ENCODE results near the gene FAM216B. TPM values are rescaled to one million over a fixed set of nuclear protein-coding genes. Genes with fewer than 3 reads are reported as not detected.

The FAM216B gene
- total RNA-seq (not detected in 2 replicates), polyA plus RNA-seq (not detected in 2 replicates)

DNA sequence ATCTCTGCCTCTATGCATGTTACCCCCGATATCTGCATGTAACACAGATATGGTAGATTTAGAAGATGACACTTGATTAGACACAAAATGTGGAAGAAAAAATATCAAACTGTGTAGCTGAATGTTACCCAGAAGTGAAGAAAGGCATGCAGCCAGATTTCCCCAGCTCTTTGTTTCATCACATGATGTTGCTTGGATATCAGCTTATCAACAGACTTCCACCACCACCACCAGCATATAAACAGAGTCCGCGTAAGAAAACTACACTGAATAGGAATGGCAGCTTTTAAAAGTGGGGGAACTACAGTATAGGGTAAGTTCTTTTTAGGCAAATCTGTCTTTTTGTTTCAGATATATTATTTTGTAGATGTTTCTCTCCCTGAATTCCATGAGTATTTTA, at the start of gene FAM216B:
TSS of gene FAM216B (plus strand) at position 233 of the 400 bp plus-strand sequence. CDS start 2,484 bp downstream, outside the sequence.
- H3K27ac ChIP-seq: no peak within 1 kb of the TSS
- H3K4me3 ChIP-seq: no peak within 1 kb of the TSS
- TF ChIP-seq, protein P1, sequence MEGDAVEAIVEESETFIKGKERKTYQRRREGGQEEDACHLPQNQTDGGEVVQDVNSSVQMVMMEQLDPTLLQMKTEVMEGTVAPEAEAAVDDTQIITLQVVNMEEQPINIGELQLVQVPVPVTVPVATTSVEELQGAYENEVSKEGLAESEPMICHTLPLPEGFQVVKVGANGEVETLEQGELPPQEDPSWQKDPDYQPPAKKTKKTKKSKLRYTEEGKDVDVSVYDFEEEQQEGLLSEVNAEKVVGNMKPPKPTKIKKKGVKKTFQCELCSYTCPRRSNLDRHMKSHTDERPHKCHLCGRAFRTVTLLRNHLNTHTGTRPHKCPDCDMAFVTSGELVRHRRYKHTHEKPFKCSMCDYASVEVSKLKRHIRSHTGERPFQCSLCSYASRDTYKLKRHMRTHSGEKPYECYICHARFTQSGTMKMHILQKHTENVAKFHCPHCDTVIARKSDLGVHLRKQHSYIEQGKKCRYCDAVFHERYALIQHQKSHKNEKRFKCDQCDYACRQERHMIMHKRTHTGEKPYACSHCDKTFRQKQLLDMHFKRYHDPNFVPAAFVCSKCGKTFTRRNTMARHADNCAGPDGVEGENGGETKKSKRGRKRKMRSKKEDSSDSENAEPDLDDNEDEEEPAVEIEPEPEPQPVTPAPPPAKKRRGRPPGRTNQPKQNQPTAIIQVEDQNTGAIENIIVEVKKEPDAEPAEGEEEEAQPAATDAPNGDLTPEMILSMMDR (IDR thresholded peaks at IDR 0.05; ENCODE audit: low read depth, low read length): no peak
- H3K36me3 ChIP-seq: no peaks in the 10 kb centered on the region
- no peaks in the 10 kb centered on the region for H3K9me3 ChIP-seq (ENCODE audit: low read depth)
- no peaks in the 10 kb centered on the region for H3K4me1 ChIP-seq (ENCODE audit: low read depth)
- no peaks in the 10 kb centered on the region for H3K27me3 ChIP-seq
- peak in 1 of 2 donors; percentile 61 for DNase-seq (ENCODE audit: low read depth in 1 of 2, low spot score in 1 of 2)

DNA sequence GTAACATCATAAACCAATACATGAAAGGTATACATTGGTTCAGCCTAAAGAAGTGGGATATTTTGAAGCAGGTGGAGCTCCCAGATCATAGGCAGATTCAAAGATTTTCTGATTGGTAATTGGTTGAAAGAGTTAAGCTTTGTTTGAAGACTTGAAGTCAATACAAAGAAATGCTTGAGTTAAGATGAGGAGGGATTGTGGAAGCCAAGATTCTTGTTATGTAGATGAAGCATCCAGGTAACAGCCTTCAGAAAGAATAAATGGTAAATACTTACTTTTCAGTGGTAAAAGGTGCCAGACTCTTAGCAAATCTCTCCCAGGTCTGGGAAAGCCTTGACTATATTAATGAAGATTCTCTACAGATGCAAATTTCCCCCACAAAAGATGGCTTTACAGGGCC, 49.3 kb upstream of the FAM216B start:
- TF ChIP-seq, protein P1 (IDR thresholded peaks at IDR 0.05; ENCODE audit: low read depth, low read length): no peak
- Histone ChIP-seq H3K36me3 (no peaks in the 10 kb centered on the region), H3K27ac (no peak overlapping the region), H3K9me3 (ENCODE audit: low read depth) (no peaks in the 10 kb centered on the region), H3K4me1 (ENCODE audit: low read depth) (no peaks in the 10 kb centered on the region), H3K27me3 (no peaks in the 10 kb centered on the region), H3K4me3 (no peak overlapping the region)
- no peak for DNase-seq (ENCODE audit: low read depth in 1 of 2, low spot score in 1 of 2)

DNA sequence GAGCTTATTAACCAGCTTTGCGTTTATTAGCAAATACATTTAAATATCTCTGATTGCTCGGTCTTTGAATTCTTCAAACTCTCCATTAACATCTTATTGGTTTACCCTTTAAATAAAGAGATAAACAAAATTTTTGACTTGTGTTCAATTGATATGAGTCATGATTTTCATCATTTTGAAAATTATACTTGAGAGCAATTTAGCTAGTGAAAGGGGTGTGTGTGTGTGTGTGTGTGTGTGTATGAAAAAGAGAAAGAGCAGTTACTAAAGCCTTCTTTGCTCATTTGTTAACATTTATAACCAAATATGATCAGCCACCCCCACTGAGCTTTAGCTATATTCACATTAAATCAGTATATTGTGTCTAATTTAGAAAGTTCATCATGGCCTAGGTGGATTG, 48.3 kb upstream of the FAM216B start:
- no peaks in the 10 kb centered on the region for H3K36me3 ChIP-seq
- H3K4me1 ChIP-seq (ENCODE audit: low read depth): no peaks in the 10 kb centered on the region
- TF ChIP-seq, protein P1 (IDR thresholded peaks at IDR 0.05; ENCODE audit: low read depth, low read length): no peak
- DNase-seq (ENCODE audit: low read depth in 1 of 2, low spot score in 1 of 2): no peak
- H3K4me3 ChIP-seq: no peak overlapping the region
- H3K9me3 ChIP-seq (ENCODE audit: low read depth): no peaks in the 10 kb centered on the region
- no peak overlapping the region for H3K27ac ChIP-seq
- no peaks in the 10 kb centered on the region for H3K27me3 ChIP-seq

DNA sequence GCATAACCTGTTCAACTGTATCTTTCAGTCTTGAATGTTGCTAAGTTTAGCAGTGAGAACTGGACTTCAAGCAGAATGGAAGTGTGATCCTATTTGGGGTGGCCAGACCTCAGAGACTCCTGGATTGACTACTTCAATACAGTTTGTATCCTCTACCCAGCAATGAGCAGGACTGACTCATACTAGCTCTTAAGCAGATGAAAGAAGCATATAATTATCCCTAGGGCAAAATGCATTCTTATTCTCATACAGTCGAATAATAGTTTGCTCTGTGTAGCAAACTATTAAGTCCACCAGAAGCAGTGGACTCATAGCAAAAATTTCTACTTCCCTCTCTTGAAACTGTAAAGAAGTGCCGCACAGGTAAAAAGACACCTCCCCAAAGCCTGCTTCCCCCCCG, 46.4 kb upstream of the FAM216B start:
- Histone ChIP-seq H3K4me1 (ENCODE audit: low read depth) (no peaks in the 10 kb centered on the region), H3K27me3 (no peaks in the 10 kb centered on the region), H3K4me3 (no peak overlapping the region), H3K9me3 (ENCODE audit: low read depth) (no peaks in the 10 kb centered on the region), H3K27ac (no peak overlapping the region), H3K36me3 (no peaks in the 10 kb centered on the region)
- TF ChIP-seq, protein P1 (IDR thresholded peaks at IDR 0.05; ENCODE audit: low read depth, low read length): no peak
- no peak for DNase-seq (ENCODE audit: low read depth in 1 of 2, low spot score in 1 of 2)

DNA sequence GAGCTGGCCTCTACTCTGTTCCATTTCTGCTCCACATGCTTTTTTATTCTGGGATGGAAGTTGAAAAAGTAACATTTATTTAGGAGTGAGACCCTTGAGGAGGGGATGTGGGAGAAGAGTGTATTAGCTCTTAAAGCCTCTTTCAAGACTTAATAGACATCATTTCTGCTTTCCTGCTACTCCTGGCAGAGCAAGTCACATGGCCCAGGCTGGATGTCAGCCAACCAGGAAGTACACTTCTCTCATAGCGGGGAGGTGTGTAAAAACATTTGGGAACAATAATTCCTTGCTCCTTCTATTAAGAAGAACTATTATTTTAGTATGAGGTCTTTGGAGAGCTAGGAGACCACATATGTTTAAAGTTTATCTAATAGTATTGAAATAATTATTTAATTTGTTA, 40.6 kb upstream of the FAM216B start:
- TF ChIP-seq, protein P1 (IDR thresholded peaks at IDR 0.05; ENCODE audit: low read depth, low read length): no peak
- H3K27me3 ChIP-seq: no peaks in the 10 kb centered on the region
- no peaks in the 10 kb centered on the region for H3K4me1 ChIP-seq (ENCODE audit: low read depth)
- H3K36me3 ChIP-seq: no peaks in the 10 kb centered on the region
- no peaks in the 10 kb centered on the region for H3K9me3 ChIP-seq (ENCODE audit: low read depth)
- no peak overlapping the region for H3K27ac ChIP-seq
- peak in 1 of 2 donors; percentile 57 for DNase-seq (ENCODE audit: low read depth in 1 of 2, low spot score in 1 of 2)
- H3K4me3 ChIP-seq: no peak overlapping the region

DNA sequence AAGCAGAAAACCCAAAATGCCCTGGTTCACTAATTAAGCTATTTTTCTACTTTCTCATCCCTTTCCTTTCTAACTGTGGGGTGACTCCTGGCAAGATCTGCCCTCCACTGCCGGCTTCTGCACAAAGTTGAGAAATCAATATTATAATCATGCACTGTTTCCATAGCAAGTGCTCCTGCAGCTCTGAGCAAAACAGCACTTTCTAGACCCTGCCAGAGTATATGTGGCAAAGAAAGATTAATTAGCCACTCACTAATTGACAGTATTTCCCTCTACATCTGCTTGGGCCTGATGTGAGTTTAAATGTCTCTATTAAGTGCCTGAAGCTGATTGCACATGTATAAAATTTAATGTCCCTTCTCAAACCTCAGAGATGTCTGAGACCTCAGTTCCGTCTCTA, 39.5 kb upstream of the FAM216B start:
- Histone ChIP-seq H3K36me3 (no peaks in the 10 kb centered on the region), H3K4me1 (ENCODE audit: low read depth) (no peaks in the 10 kb centered on the region), H3K9me3 (ENCODE audit: low read depth) (no peaks in the 10 kb centered on the region), H3K4me3 (no peak overlapping the region), H3K27me3 (no peaks in the 10 kb centered on the region), H3K27ac (no peak overlapping the region)
- TF ChIP-seq, protein P1 (IDR thresholded peaks at IDR 0.05; ENCODE audit: low read depth, low read length): no peak
- DNase-seq (ENCODE audit: low read depth in 1 of 2, low spot score in 1 of 2): no peak
